Esophagus muscularis mucosa (tissue), 4 donors: ENCODE data around the gene RASAL2. TPM values are rescaled to one million over a fixed set of nuclear protein-coding genes. Genes with fewer than 3 reads are reported as not detected.
A peak's percentile ranks its signal among the peaks of the same experiment; 100 is the strongest.

Experiments used
- DNase-seq: peaks from one replicate; pipeline ENCODE4 v3.0.0-alpha.2; 2017; ENCODE audit errors: extremely low spot score
- H3K27ac ChIP-seq, 4 donors: fragments of 200-600 bp; sonication (generic); replicated peaks in 1 of 4; 1 replicate in 3 of 4; 2 replicates in 1 of 4; pipeline ENCODE4 v1.5.1; 2016 to 2019; ENCODE audit warnings: mild to moderate bottlenecking in 1 of 4
- H3K27me3 ChIP-seq, 4 donors: fragments of 200-600 bp; sonication (generic); one replicate each; pipeline versions ENCODE4 v1.5.1 to v1.6.0; 2016 to 2019
- H3K36me3 ChIP-seq, 4 donors: fragments of 200-600 bp; sonication (generic); one replicate each; pipeline ENCODE4 v1.5.1; 2016 to 2019
- H3K4me1 ChIP-seq, 4 donors: fragments of 200-600 bp; sonication (generic); one replicate each; pipeline ENCODE4 v1.5.1; 2016 to 2019
- H3K4me3 ChIP-seq, 4 donors: fragments of 200-600 bp; sonication (generic); 1 replicate in 2 of 4; 2 replicates in 2 of 4; pipeline ENCODE4 v1.5.1; 2016 to 2019; ENCODE audit warnings: mild to moderate bottlenecking in 4 of 4, moderate library complexity in 1 of 4
- H3K9me3 ChIP-seq, 4 donors: fragments of 200-600 bp; sonication (generic); 1 replicate in 3 of 4; 2 replicates in 1 of 4; pipeline ENCODE4 v1.5.1; 2016 to 2019
- EP300 ChIP-seq: sonication (generic); formaldehyde crosslinking; IDR thresholded peaks from one replicate; pipeline ENCODE4 v1.6.1; 2017; ENCODE audit warnings: antibody characterized with exemption
- POLR2A ChIP-seq: fragments of 450-650 bp; IDR thresholded peaks from one replicate; pipeline ENCODE4 v1.6.1; 2017; ENCODE audit warnings: antibody characterized with exemption, moderate library complexity, mild to moderate bottlenecking, low read depth
- POLR2AphosphoS5 ChIP-seq, 2 donors: sonication (generic); formaldehyde crosslinking; IDR thresholded peaks; one replicate each; pipeline ENCODE4 v1.6.1; 2017; ENCODE audit warnings: antibody characterized with exemption in 2 of 2
- WGBS: methylation state at CpG from one replicate; pipeline ENCODE4 v1.1.5; 2018; 5-methylcytosine and 5-hydroxymethylcytosine counted together
- intact Hi-C: fragments of 100-400 bp; cut with DNase I; formaldehyde crosslinking; loops from one replicate; pipeline ENCODE4 v1.15.1; 2023
- total RNA-seq, 4 donors: library from RNA; depleted of rRNA; stranded (reverse); fragments of >200 nt; gene quantifications; one replicate each; pipeline versions ENCODE4 v1.1.0 to v1.2.1, GENCODE V29; 2016
- TF ChIP-seq, protein P1 (sequence below), 3 experiments: fragments of 200-600 bp in 2 of 3; fragments of 450-650 bp in 1 of 3; sonication (generic) in 2 of 3; IDR thresholded peaks; one replicate each; pipeline ENCODE4 v1.5.1; 2017 to 2019; ENCODE audit warnings: antibody characterized with exemption in 3 of 3, mild to moderate bottlenecking in 2 of 3, moderate library complexity in 1 of 3

The RASAL2 gene
- total RNA-seq, 4 donors from 2014 or later: 11.6 to 30.0 (median 22.3) TPM

- intact Hi-C loops: no loop called here
- TF ChIP-seq, protein P1, sequence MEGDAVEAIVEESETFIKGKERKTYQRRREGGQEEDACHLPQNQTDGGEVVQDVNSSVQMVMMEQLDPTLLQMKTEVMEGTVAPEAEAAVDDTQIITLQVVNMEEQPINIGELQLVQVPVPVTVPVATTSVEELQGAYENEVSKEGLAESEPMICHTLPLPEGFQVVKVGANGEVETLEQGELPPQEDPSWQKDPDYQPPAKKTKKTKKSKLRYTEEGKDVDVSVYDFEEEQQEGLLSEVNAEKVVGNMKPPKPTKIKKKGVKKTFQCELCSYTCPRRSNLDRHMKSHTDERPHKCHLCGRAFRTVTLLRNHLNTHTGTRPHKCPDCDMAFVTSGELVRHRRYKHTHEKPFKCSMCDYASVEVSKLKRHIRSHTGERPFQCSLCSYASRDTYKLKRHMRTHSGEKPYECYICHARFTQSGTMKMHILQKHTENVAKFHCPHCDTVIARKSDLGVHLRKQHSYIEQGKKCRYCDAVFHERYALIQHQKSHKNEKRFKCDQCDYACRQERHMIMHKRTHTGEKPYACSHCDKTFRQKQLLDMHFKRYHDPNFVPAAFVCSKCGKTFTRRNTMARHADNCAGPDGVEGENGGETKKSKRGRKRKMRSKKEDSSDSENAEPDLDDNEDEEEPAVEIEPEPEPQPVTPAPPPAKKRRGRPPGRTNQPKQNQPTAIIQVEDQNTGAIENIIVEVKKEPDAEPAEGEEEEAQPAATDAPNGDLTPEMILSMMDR (IDR thresholded peaks at IDR 0.05): no peak
- no peak for TF ChIP-seq EP300
- TF ChIP-seq POLR2AphosphoS5 (IDR thresholded peaks at IDR 0.05): no peak
- no peak for TF ChIP-seq POLR2A
- WGBS: 93% methylated on average over 5 of the region's 5 CpGs
- Histone ChIP-seq H3K4me3 (no peak overlapping the region), H3K9me3 (no peaks in the 10 kb centered on the region), H3K27ac (no peak overlapping the region), H3K36me3 (peaks cover 0 to 10% (median 0%) of the 10 kb centered on the region in 4 donors), H3K4me1 (peaks cover 5 to 20% (median 18%) of the 10 kb centered on the region in 4 donors), H3K27me3 (peaks cover 0 to 18% (median 0%) of the 10 kb centered on the region in 4 donors)
- DNase-seq: no peak
Observed at GRCh38 chr1:178483251-178483957, 389.5 kb downstream of the RASAL2 start.

DNA sequence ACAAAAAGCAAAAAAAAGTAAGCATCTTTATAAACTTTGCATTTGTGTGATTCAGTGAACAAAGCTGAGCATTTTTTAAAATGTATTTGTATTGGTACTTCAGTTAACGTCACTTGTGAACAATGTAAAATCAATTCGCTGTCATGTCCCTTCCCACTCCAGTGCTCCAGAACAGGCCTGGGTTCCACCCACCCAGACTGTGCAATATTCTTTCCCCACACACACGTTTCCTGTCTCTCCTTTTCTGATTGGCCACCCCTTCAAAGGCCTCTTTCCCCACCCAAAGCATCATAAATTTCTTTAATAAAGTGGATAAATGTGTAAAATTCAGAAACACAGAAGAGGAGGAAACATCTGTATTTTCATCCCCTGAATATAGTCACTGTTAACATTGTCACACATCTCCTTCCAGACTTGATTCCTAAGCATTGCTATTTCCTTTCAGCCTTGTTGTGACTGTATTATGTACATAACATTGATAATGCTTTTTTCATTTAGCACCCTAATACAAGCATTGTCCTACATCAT is 390.9 kb downstream of the RASAL2 start:
- H3K4me1 ChIP-seq: peaks cover 5 to 20% (median 18%) of the 10 kb centered on the region in 4 donors
- H3K27me3 ChIP-seq: peaks cover 0 to 19% (median 0%) of the 10 kb centered on the region in 4 donors
- 64% methylated on average over 3 of the region's 3 CpGs for WGBS

DNA sequence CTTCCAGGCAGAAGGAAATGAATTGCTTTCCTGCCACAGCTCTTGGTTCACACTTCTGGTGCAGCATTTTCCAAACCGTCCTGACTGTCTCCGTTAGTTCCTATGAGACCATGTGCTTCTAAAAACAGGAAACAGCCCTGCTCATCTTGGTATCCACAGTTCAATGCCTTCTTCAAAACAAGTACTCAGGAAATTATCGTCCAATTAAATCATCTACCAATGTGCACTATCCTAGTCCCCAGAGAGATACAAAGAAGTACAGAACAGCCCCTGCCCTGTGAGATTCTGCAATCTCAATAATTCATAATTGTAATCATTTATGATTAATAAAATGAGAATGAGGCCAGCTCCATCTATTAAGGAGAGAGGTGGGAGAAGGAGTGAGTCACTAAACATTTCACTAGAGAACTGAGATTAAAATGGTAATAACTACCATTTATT is 391.7 kb downstream of the RASAL2 start:
- TF ChIP-seq EP300: no peak
- no peak for TF ChIP-seq POLR2A
- TF ChIP-seq POLR2AphosphoS5 (IDR thresholded peaks at IDR 0.05): no peak
- TF ChIP-seq, protein P1 (IDR thresholded peaks at IDR 0.05): no peak
- peak; percentile 42 for DNase-seq
- peaks cover 0 to 3% (median 0%) of the 10 kb centered on the region in 4 donors for H3K36me3 ChIP-seq
- H3K4me3 ChIP-seq: no peak overlapping the region
- H3K9me3 ChIP-seq: no peaks in the 10 kb centered on the region
- H3K4me1 ChIP-seq: peaks cover 5 to 20% (median 18%) of the 10 kb centered on the region in 4 donors
- H3K27ac ChIP-seq: no peak overlapping the region
- intact Hi-C loops: no loop called here
- 51% methylated on average over 3 of the region's 3 CpGs for WGBS
- peaks cover 0 to 19% (median 0%) of the 10 kb centered on the region in 4 donors for H3K27me3 ChIP-seq

More for the DNA sequence above, 390.9 kb downstream of the RASAL2 start:
- Histone ChIP-seq H3K4me3 (no peak overlapping the region), H3K36me3 (peaks cover 0 to 10% (median 0%) of the 10 kb centered on the region in 4 donors), H3K27ac (no peak overlapping the region), H3K9me3 (no peaks in the 10 kb centered on the region)
- intact Hi-C loops: no loop called here
- TF ChIP-seq EP300: no peak
- TF ChIP-seq, protein P1 (IDR thresholded peaks at IDR 0.05): no peak
- no peak for DNase-seq

DNA sequence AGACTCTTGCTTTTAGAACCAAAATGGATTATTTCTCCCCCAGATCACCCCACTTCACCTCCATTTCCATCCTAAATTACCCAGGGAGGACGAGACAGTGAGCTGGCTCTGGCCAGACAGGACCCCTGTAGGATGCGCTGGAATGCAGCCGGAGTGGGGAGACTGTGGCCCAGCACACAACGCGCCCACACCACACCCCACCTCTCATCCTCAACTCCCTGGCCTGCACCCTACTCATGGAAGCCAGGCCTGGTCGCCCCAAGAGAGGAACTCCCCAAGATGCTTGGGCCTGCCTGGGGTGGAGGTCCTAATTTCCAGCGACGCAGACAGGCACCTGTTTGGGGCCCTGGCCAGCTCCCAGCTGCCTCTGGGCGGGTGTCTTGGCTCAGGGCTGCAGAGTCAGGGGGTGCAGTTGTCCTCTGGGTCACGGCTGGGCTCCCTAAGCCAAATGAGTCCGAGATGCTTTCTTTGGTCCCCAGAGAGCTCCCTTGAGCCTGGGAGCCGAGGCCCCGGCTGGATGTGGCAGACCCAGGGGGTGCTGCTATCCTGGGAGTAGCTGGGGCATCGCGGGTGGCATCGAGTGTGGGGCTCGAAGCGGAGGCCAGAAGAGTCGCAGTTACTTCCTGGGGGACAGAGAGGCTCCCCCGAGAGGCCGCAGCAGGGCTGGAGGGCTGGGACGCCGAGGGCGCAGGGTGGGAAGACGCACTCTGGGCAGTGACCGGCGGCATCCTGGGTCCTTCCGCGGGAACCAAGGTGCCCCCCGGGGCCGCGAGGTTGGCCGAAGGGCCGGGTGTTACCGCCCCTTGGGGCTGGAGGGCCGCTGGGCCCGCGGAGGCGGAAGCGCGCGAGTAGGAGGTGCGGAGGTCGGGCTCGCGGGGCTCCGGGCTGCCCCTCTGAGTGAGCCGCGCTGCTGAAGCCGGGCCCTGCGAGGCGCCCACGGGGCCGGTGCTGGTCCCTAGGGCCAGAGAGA is 392.5 kb downstream of the RASAL2 start:
- DNase-seq: no peak
- no peaks in the 10 kb centered on the region for H3K36me3 ChIP-seq
- H3K4me1 ChIP-seq: peaks cover 5 to 20% (median 18%) of the 10 kb centered on the region in 4 donors
- TF ChIP-seq, protein P1 (IDR thresholded peaks at IDR 0.05): no peak
- no peak for TF ChIP-seq POLR2AphosphoS5 (IDR thresholded peaks at IDR 0.05)
- TF ChIP-seq POLR2A: no peak
- TF ChIP-seq EP300: no peak
- H3K27ac ChIP-seq: no peak overlapping the region
- intact Hi-C loops: no loop called here
- WGBS: 71% methylated on average over 10 of the region's 54 CpGs
- H3K9me3 ChIP-seq: no peaks in the 10 kb centered on the region
- peaks cover 0 to 19% (median 0%) of the 10 kb centered on the region in 4 donors for H3K27me3 ChIP-seq
- peak overlapping the region; percentile 39 to 46 (median 42) for H3K4me3 ChIP-seq
